Stimulated activated CD8-positive, alpha-beta memory T cell treated with anti-CD3 and anti-CD28 coated beads, Interleukin-4, amount 100 ng/mL, for 4 hours (primary cell): Measurements from ENCODE around the gene CCNT1.
"Not testable (repeated sequence)": the region's sequence is repeated elsewhere in the genome, so short reads cannot be mapped to it uniquely, and the experiment has no call there.

Source experiments
- DNase-seq, 2 donors: peaks; one replicate each; pipeline ENCODE4 v3.0.0-alpha.2; 2020; ENCODE audit warnings: low read depth in 2 of 2, low spot score in 1 of 2

The CCNT1 gene

DNA sequence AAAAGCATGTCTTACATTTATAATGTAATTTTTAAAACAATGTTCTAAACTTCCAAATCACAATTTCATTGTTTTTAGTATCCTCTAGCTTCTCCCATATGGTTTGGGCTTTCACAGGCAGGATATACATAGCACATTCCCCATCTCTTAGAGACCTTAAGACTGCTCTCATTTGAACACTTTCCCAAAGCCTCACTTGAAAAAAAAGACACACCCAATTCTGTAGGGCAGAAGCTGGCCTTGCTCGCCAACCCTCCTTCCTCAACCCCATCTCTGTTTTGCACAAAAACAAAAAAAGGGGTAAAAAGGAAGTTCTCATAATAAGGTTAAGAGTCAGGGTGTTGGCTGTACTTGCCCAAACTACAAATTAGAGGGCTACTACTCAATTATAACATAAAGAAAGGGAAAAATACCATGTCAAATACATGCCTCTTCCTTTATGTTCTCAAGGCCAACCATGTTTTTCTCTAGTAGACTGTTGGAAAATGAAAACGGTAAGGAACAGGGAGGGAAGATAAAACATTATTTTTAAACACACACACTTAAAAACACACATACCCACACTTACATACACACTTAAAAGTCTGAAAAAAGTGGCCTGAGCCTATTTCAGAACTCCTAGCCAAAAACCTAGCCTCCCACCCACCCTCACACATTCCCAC is 24.6 kb downstream of the CCNT1 start:
- DNase-seq: no peak

- DNase-seq: no peak
Observed at GRCh38 chr12:48690990-48691389, 25.5 kb downstream of the CCNT1 start.

GRCh38 chr12:48690436-48690835 is 26.1 kb downstream of the CCNT1 start:
- no peak for DNase-seq

DNA sequence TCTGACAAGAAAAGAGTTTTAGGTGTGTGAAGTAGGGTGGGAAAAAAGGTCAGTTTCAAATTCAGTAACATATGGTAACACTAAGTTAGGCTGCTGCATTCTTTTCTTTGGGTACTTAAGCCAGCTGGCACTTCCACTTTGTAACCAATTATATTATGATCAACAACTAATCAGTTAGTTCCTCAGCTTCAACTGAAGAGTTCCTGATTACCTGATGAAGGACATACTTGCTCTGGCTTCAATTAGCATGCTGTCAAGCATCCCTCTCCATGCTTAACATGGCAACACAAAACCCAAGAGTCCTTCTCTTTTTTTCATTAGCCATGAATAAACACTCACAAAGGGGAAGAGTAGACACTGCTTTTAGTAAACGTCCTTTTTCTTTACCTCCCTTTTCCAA is 27.7 kb downstream of the CCNT1 start:
- DNase-seq: no peak

DNA sequence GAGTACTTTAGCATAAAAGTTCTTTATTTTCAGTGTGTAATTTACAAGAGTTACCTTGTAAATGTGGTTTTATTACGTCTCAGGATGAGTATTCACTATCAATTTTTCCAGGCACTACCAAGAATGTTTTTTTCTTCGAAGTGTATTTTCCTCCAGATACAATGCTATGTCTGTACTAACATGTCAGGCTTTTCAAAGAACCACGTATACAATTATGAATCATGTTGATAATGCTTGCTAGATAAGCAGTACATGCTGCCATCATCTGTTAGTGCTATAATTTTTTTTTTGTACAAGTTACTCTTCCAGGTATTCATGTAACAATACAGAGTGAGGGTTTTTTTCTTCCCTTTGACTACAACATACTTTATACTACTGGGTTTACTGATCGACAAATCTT is 28.9 kb downstream of the CCNT1 start:
- no peak for DNase-seq

DNA sequence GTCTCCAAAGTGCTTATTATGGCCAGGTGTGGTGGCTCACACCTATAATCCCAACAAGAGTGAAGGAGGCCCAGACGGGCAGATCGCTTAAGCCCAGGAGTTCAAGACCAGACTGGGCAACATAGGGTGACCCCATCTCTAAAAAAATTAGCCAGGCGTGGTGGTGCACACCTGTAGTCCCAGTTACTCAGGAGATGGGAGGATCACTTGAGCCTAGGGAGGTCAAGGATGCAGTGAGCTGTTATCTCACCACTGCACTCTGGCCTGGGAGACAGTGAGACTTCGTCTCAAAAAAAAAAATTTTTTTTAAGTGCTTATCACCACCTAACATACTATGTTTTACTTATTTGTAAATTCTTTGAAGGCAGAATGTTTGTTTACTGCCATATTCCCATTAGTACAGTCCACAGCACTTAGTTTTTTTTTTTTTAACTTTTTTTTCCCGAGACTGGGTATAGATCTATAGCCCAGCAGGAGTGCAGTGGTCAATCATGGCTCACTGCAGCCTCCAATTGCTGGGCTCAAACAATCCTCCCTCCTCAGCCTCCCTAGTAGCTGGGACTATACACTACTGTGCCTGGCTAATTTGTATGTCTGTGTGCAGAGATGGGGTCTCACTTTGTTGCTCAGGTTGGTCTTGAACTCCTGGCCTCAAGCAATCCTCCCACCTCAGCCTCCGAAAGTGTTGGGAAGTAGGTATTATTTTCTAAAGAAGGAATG is 29.7 kb downstream of the CCNT1 start:
- DNase-seq: no peak

DNA sequence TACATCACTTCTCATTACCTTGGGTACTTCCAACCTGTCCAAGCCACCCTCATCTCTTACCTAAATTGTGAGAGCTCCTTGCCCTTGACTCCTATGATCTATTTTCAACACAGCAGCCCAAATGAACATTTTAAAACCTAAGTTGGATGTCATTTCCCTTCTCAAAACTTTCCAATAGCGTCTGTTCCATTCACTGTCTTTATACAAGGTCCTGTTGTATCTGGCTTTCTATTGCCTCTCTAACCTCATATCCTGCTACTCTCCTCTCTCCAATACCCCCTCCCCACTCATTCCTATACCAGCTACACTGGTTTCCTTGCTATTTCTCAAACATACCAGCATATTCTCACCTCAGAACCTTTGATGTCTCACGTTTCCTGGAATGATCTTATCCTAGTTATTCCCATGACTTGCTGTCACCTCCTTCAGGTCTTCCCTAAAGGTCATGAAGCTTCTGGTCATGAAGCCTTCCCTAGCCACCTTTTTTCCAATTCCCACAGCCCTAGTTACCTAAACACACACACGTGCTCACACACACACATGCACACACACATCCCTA is 30.4 kb downstream of the CCNT1 start:
- DNase-seq: no peak

- DNase-seq: no peak
Observed at GRCh38 chr12:48683534-48683933, 33.0 kb downstream of the CCNT1 start.

- DNase-seq: no peak
Observed at GRCh38 chr12:48682927-48683326, 33.6 kb downstream of the CCNT1 start.

DNA sequence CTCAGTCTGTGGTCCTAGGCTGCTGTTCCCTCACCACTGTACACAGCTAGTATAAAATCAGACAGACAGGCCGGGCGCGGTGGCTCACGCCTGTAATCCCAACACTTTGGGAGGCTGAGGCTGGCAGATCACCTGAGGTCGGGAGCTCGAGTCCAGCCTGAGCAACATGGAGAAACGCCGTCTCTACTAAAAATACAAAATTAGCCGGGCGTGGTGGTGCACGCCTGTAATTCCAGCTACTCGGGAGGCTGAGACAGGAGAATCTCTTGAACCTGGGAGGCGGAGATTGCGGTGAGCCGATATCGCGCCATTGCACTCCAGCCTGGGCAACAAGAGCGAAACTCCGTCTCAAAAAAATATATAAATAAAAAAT is 34.0 kb downstream of the CCNT1 start:
- DNase-seq: not testable (repeated sequence)

- peak; percentile 92 to 94 for DNase-seq
Observed at GRCh38 chr12:48681710-48682532, 34.6 kb downstream of the CCNT1 start, which contains the start of gene KANSL2. Gene KANSL2 (minus strand): TSS chr12:48682238. CDS start chr12:48681632, 606 bp downstream.

- no peak for DNase-seq
Observed at GRCh38 chr12:48681399-48681709, 35.2 kb downstream of the CCNT1 start.

DNA sequence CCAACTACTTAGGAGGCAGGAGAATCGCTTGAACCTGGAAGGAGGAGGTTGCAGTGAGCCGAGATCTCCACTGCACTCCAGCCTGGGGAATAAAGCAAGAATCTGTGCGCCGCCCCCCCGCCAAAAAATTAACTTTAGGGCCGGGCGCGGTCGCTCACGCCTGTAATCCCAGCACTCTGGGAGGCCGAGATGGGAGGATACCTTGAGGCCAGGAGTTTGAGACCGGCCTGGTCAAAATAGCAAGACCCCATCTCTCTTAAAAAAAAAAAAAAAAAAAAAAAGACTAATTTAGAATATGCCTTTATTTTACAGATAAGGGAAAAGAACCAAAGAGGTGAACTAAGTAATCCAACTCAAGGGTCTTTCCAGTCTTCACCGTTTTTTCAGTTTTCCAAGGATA is 35.6 kb downstream of the CCNT1 start:
- no peak for DNase-seq

DNA sequence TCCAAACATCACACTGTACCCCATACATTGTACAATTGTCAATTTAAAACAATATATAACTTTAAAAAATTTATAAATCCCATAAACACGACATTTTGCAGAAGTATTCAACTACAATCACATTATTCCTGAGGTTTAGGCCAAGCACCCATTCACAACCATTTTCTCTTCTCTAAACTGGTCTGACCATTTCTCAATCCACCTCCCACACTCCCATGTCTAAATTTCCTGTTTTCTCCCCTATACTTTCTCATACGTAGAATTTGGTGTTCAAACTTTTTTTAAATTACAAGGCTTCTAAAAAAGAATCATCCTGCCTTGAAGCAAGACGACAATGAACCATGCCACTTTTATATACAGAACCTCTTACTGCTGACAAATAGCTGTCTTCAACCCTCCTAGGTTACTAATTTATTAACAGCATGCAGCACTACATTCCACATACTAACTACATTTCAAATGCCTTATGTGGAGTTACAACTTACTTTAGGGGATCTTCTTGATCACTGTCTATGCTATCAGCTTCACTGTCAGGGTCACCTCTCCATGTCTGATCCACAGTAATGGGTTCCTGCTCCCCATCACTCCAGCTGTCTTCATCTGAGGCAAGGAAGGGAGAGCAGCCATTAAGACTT is 37.8 kb downstream of the CCNT1 start:
- DNase-seq: no peak

DNA sequence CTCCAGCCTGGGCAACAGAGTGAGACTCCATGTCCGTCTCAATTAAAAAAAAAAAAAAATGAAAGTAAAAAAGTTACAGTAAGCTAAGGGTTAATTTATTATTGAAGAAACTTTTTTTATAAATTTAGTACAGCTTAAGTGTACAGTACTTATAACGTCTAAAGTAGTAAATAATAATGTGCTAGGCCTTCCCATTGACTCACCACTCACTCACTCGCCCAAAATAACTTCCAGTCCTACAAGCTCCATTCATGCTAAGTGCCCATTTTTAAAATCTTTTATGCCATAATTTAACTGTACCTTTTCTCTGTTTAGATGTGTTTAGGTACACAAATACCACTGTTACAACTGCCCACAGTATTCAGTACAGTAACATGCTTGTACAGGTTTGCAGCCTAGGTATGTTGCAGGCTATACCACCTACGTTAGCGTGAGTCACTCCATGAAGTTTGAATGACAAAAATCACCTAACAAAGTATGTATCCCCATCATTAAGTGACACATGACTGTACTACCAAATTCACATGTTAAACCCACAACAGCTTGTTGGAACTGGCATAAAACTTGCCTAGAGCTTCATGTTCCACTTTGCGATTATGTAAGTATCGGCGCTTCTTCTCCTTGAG is 45.2 kb downstream of the CCNT1 start:
- DNase-seq: no peak

DNA sequence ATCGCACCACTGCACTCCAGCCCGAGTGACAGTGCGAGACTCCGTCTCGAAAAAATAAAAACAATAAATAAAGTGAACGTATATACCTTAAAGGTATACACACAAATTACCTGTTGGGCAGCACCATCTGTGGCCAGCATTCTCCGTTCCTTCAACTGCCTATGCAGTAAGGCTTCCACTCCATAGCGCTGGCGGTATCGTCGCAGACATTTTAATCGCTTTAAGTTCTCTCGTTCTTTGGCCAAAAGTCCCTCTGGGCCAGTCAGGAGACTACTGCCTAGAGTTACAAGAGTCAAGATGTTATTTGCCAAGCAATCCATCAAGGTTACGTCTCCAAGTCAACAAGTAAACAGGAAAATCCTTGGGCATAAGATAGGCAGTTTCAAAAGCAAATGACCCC is 47.5 kb downstream of the CCNT1 start:
- DNase-seq: no peak

GRCh38 chr12:48659863-48660262 is 56.6 kb downstream of the CCNT1 start:
- DNase-seq: no peak

DNA sequence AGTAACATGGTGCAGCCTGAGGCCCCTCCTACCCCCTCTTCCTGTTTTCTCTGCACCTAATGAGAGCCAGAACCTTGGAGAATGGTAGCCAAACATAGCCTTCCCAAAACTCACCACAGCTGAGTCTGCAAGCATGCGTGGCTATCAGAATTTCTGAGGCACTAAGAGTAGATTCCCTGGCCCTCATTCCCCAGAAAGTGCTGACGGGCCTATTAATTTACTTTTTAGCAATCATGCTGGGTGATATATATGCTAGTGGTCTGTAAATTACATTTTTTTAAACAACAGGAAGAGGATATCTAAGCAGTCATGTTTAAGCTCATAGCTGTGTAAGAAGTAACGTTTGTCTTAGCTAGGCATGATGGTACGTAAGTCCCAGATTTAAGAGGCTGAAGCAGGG is 64.8 kb downstream of the CCNT1 start:
- DNase-seq: no peak

DNA sequence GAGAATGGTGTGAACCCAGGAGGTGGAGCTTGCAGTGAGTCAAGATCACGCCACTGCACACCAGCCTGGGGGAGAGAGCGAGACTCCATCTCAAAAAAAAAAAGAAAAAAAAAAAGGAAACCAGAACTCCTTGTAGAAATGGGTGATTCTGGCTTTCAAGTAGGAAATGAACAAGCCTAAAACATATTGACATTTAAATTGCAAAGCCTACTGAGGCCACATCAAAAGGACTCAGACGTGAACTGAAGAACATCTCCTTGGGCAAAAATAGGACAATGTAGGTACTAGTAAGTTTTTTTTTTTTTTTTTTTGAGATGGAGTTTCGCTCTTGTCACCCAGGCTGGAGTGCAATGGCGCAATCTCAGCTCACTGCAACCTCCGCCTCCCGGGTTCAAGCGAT is 71.2 kb downstream of the CCNT1 start:
- DNase-seq: not testable (repeated sequence)

DNA sequence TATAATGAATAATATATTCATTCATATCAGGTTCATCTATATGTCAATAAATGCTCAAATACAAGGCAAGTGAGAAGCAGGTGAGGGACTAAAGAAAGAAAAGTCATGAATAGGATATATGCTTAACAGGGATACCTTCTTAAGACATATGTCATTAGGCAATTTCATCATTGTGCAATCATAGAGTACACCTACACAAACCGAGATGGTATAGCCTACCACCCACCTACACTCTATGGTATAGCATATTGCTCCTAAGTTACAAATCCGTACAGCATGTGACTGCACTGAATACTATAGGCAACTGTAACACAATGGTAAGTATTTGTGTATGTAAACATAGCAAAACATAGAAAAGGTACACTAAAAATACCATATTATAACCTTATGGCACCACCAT is 73.5 kb downstream of the CCNT1 start:
- no peak for DNase-seq
